CD14-positive monocyte (primary cell): ENCODE measurements around the gene CTNNA3. TPM values are rescaled to one million over a fixed set of nuclear protein-coding genes. Genes with fewer than 3 reads are reported as not detected.

ENCODE experiments used
- DNase-seq, 3 donors: peaks; one replicate each; pipeline ENCODE4 v3.0.0-alpha.2; 2011 to 2022
- H2AFZ ChIP-seq: 2 replicates; pipeline ENCODE4 v1.6.0; 2012; ENCODE audit warnings: mild to moderate bottlenecking, low read depth, low read length, inconsistent platforms; ENCODE audit not compliant: insufficient read depth, poor library complexity, severe bottlenecking
- H3K27ac ChIP-seq, 2 donors: 1 replicate in 1 of 2; 2 replicates in 1 of 2; pipeline ENCODE4 v1.5.1; 2012 to 2013; ENCODE audit warnings: low read length in 2 of 2, control low read depth in 1 of 2, inconsistent platforms in 1 of 2, low read depth in 1 of 2, mild to moderate bottlenecking in 1 of 2
- H3K27me3 ChIP-seq, 2 donors: one replicate each; pipeline versions ENCODE4 v1.6.0 to v1.6.1; 2011 to 2013; ENCODE audit warnings: low read length in 2 of 2; ENCODE audit not compliant: control insufficient read depth in 2 of 2, insufficient read depth in 2 of 2
- H3K36me3 ChIP-seq, 2 donors: replicated peaks in 1 of 2; 1 replicate in 1 of 2; 2 replicates in 1 of 2; pipeline versions ENCODE4 v1.5.1 to v1.6.1; 2012 to 2013; ENCODE audit warnings: low read length in 2 of 2, control low read depth in 1 of 2, inconsistent platforms in 1 of 2, mild to moderate bottlenecking in 1 of 2; ENCODE audit not compliant: insufficient read depth in 2 of 2, control insufficient read depth in 1 of 2
- H3K4me1 ChIP-seq, 2 donors: 1 replicate in 1 of 2; 2 replicates in 1 of 2; pipeline versions ENCODE4 v1.5.1 to v1.6.1; 2012 to 2013; ENCODE audit warnings: low read length in 2 of 2, control low read depth in 1 of 2, inconsistent platforms in 1 of 2, mild to moderate bottlenecking in 1 of 2, moderate library complexity in 1 of 2; ENCODE audit not compliant: insufficient read depth in 2 of 2, control insufficient read depth in 1 of 2
- H3K4me2 ChIP-seq: replicated peaks from 2 replicates; pipeline ENCODE3; 2012; ENCODE audit warnings: low read length, moderate library complexity, mild to moderate bottlenecking; ENCODE audit not compliant: poor library complexity, severe bottlenecking; ENCODE audit errors: extremely low read depth
- H3K4me3 ChIP-seq, 3 experiments: fragments of 200-600 bp in 1 of 3; sonication (generic) in 1 of 3; replicated peaks in 1 of 3; 1 replicate in 2 of 3; 2 replicates in 1 of 3; pipeline ENCODE4 v1.5.1; 2011 to 2013; ENCODE audit warnings: low read length in 3 of 3, mild to moderate bottlenecking in 3 of 3, control low read depth in 2 of 3, low read depth in 2 of 3, inconsistent platforms in 1 of 3, moderate library complexity in 1 of 3
- H3K79me2 ChIP-seq: 2 replicates; pipeline ENCODE4 v1.6.0; 2012; ENCODE audit warnings: mild to moderate bottlenecking, control low read depth, inconsistent platforms, low read length, moderate library complexity; ENCODE audit not compliant: insufficient read depth
- H3K9ac ChIP-seq: 2 replicates; pipeline ENCODE4 v1.6.0; 2017; ENCODE audit warnings: low read length, mild to moderate bottlenecking; ENCODE audit not compliant: insufficient read depth, poor library complexity, severe bottlenecking
- H3K9me3 ChIP-seq, 2 donors: replicated peaks in 1 of 2; 1 replicate in 1 of 2; 2 replicates in 1 of 2; pipeline versions ENCODE4 v1.5.1 to v1.6.1; 2012 to 2013; ENCODE audit warnings: low read length in 2 of 2, control low read depth in 1 of 2; ENCODE audit not compliant: control insufficient read depth in 1 of 2, insufficient read depth in 1 of 2
- H4K20me1 ChIP-seq: 2 replicates; pipeline ENCODE4 v1.6.0; 2012; ENCODE audit warnings: mild to moderate bottlenecking, low read length, control low read depth, moderate library complexity; ENCODE audit not compliant: insufficient read depth
- H3K27ac Mint-ChIP-seq, 7 donors: one replicate each; pipeline ENCODE4 v1.8.0; 2020; ENCODE audit warnings: mild to moderate bottlenecking in 7 of 7, mixed read lengths in 7 of 7, moderate library complexity in 6 of 7, inconsistent platforms in 2 of 7
- H3K27me3 Mint-ChIP-seq, 3 donors: one replicate each; pipeline ENCODE4 v1.8.0; 2021 to 2022; ENCODE audit warnings: low read depth in 3 of 3, mild to moderate bottlenecking in 3 of 3, mixed read lengths in 3 of 3, moderate library complexity in 3 of 3, inconsistent platforms in 1 of 3
- H3K36me3 Mint-ChIP-seq, 2 donors: one replicate each; pipeline ENCODE4 v1.8.0; 2020; ENCODE audit warnings: mixed read lengths in 2 of 2, inconsistent platforms in 1 of 2, mild to moderate bottlenecking in 1 of 2
- H3K4me1 Mint-ChIP-seq: one replicate; pipeline ENCODE4 v1.8.0; 2020; ENCODE audit warnings: mild to moderate bottlenecking, mixed read lengths
- H3K4me3 Mint-ChIP-seq, 2 donors: one replicate each; pipeline ENCODE4 v1.8.0; 2020; ENCODE audit warnings: mild to moderate bottlenecking in 2 of 2, mixed read lengths in 2 of 2, moderate library complexity in 1 of 2
- H3K9me3 Mint-ChIP-seq, 7 donors: one replicate each; pipeline ENCODE4 v1.8.0; 2020 to 2022; ENCODE audit warnings: mixed read lengths in 7 of 7, mild to moderate bottlenecking in 6 of 7, moderate library complexity in 6 of 7, inconsistent platforms in 2 of 7
- CTCF ChIP-seq: fragments of 200-600 bp; IDR thresholded peaks from one replicate; pipeline ENCODE4 v1.8.0; 2022; ENCODE audit warnings: antibody characterized with exemption, mild to moderate bottlenecking
- intact Hi-C, 2 donors: fragments of 100-400 bp; cut with micrococcal nuclease; formaldehyde crosslinking; loops; one replicate each; pipeline versions ENCODE4 v1.15.0 to v1.15.1; 2023
- polyA plus RNA-seq, 3 donors: library from polyadenylated mRNA; depleted of rRNA in 1 of 3; unstranded in 2 of 3; stranded (reverse) in 1 of 3; fragments of 300-500 nt in 2 of 3; fragments of >200 nt in 1 of 3; fragmentation: Illumina TruSeq in 2 of 3; gene quantifications; 1 replicate in 2 of 3; 2 replicates in 1 of 3; pipeline ENCODE4 v1.2.3, GENCODE V29; 2012 to 2021
- small RNA-seq: library from RNA; depleted of rRNA; stranded (forward); fragments of <200 nt; gene quantifications from one replicate; pipeline ENCODE3, GENCODE V24; 2012; ENCODE audit warnings: low read depth; ENCODE audit not compliant: insufficient read length

CTNNA3 gene
- polyA plus RNA-seq, 3 donors, result not detected

- no peak overlapping the region for H3K27ac ChIP-seq
- H3K27me3 ChIP-seq, result no peaks in the 10 kb centered on the region
- no peak overlapping the region for H3K27ac Mint-ChIP-seq
- no peaks in the 10 kb centered on the region for H3K36me3 ChIP-seq
- intact Hi-C loops, result no loop called here
- DNase-seq, result no peak
- H2AFZ ChIP-seq, result no peak overlapping the region
- H3K4me3 Mint-ChIP-seq, result no peak overlapping the region
- H3K9me3 Mint-ChIP-seq, result peaks cover 0 to 11% (median 2%) of the 10 kb centered on the region in 7 donors
- no peak overlapping the region for H3K4me3 ChIP-seq
- H3K36me3 Mint-ChIP-seq, result no peaks in the 10 kb centered on the region
- H3K79me2 ChIP-seq, result no peaks in the 10 kb centered on the region
- peaks cover 3 to 4% of the 10 kb centered on the region in 2 donors for H3K9me3 ChIP-seq
- no peak overlapping the region for H3K4me2 ChIP-seq
- no peak for TF ChIP-seq CTCF
- H3K27me3 Mint-ChIP-seq, result no peaks in the 10 kb centered on the region
- H3K9ac ChIP-seq, result no peak overlapping the region
- H3K4me1 Mint-ChIP-seq, result no peaks in the 10 kb centered on the region
- H4K20me1 ChIP-seq, result no peaks in the 10 kb centered on the region
- H3K4me1 ChIP-seq, result no peaks in the 10 kb centered on the region
Observed at GRCh38 chr10:65864529-65864928, 1831.5 kb downstream of the CTNNA3 start.

- no peak overlapping the region for H3K27ac ChIP-seq
- H3K9me3 ChIP-seq, result peaks cover 3 to 4% of the 10 kb centered on the region in 2 donors
- H4K20me1 ChIP-seq, result no peaks in the 10 kb centered on the region
- no peaks in the 10 kb centered on the region for H3K4me1 Mint-ChIP-seq
- H3K9ac ChIP-seq, result no peak overlapping the region
- H3K36me3 ChIP-seq, result no peaks in the 10 kb centered on the region
- H3K27ac Mint-ChIP-seq, result no peak overlapping the region
- no peak overlapping the region for H3K4me3 ChIP-seq
- no peak overlapping the region for H3K4me2 ChIP-seq
- intact Hi-C loops, result no loop called here
- no peak overlapping the region for H3K4me3 Mint-ChIP-seq
- no peak overlapping the region for H2AFZ ChIP-seq
- H3K27me3 Mint-ChIP-seq, result no peaks in the 10 kb centered on the region
- no peak for TF ChIP-seq CTCF
- H3K9me3 Mint-ChIP-seq, result peaks cover 0 to 10% (median 2%) of the 10 kb centered on the region in 7 donors
- H3K27me3 ChIP-seq, result no peaks in the 10 kb centered on the region
- H3K4me1 ChIP-seq, result no peaks in the 10 kb centered on the region
- H3K79me2 ChIP-seq, result no peaks in the 10 kb centered on the region
- DNase-seq, result no peak
- no peaks in the 10 kb centered on the region for H3K36me3 Mint-ChIP-seq
Observed at GRCh38 chr10:65864036-65864435, 1832.0 kb downstream of the CTNNA3 start.

Small RNA genes lying within 50 kb of the gene (small RNA-seq; reads per million reads assigned to genes)
- not detected for gene AL607023.1
- not detected for gene MIR7151

Other genes with a start within 250 kb of the CTNNA3 start
- not detected for gene DNAJC12, start 142.0 kb upstream of the CTNNA3 start, polyA plus RNA-seq
- gene SIRT1, start 188.5 kb upstream of the CTNNA3 start, polyA plus RNA-seq, result 1 to 10 TPM; 4.4 to 8.4 (median 8.3) TPM